ENCODE measurements around the gene RBM45. TPM values are rescaled to one million over a fixed set of nuclear protein-coding genes. Genes with fewer than 3 reads are reported as not detected.
A peak's percentile ranks its signal among the peaks of the same experiment; 100 is the strongest.
"Not testable (repeated sequence)": the region's sequence is repeated elsewhere in the genome, so short reads cannot be mapped to it uniquely, and the experiment has no call there.

The RBM45 gene, protein sequence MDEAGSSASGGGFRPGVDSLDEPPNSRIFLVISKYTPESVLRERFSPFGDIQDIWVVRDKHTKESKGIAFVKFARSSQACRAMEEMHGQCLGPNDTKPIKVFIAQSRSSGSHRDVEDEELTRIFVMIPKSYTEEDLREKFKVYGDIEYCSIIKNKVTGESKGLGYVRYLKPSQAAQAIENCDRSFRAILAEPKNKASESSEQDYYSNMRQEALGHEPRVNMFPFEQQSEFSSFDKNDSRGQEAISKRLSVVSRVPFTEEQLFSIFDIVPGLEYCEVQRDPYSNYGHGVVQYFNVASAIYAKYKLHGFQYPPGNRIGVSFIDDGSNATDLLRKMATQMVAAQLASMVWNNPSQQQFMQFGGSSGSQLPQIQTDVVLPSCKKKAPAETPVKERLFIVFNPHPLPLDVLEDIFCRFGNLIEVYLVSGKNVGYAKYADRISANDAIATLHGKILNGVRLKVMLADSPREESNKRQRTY
- 19.0 and 19.5 TPM in 2 replicates for total RNA-seq (2014; rRNA removed; shearing (Covaris generic))

DNA sequence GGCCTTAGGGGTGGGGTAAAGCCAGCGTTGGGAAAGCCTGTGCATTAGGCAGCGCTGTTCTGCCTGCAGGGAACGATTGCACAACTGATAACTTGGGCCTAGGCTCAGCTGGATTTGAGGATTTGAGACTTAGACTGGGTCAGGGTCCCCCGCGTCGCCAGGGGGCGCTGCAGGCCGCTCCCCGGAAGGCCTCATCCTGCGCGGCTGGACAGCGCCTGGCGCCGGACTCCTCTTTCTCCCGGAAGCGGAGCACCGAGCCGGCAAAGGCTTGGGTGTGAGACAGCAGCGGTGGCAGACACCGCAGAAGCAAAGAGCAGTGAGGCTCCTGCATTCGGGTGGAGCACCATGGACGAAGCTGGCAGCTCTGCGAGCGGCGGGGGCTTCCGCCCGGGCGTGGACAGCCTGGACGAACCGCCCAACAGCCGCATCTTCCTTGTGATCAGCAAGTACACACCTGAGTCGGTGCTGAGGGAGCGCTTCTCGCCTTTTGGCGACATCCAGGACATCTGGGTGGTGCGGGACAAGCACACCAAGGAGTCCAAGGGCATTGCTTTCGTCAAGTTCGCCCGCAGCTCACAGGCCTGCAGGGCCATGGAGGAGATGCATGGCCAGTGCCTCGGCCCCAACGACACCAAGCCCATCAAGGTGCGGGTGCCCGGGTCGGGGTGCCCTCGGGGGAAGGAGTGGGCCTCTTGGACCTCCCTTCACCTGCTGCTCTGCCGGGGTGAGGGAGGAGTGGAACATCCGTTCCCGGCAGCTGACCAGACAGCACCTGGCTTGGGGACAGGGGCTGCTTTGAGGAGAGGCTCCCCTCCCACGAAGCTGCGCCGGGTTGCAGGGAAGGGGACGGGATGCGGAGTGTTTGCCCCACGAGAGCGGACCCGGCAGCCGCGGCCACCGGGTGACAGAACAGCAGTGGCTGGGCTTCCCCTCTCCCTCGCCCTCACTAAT lies at the start of gene RBM45:
RBM45 (plus strand) TSS at position 236 of the 951 bp plus-strand sequence; CDS start at position 346, 110 bp downstream.
- peak; percentile 92 for DNase-seq (ENCODE audit: low read depth)

DNA sequence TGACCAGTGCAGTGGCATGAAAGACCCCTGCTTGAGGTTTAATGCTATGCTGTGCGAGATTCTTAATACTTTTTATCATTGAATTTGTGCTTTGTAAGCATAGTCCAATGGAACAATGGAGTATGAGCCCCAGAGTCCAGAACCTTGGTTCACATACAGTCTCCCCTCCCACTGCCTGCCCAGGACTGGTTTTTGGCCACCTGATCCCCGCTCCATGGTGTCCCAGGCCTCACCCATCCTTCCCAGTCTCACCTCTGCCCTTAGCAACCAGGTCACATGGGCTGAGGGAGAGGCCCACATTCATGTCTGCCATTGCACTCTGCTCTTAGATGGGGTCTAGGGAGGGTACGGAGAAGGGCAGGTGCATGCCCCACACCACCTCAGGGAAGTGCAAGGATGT lies 45.9 kb upstream of the RBM45 start:
- DNase-seq (ENCODE audit: low read depth), result no peak

DNA sequence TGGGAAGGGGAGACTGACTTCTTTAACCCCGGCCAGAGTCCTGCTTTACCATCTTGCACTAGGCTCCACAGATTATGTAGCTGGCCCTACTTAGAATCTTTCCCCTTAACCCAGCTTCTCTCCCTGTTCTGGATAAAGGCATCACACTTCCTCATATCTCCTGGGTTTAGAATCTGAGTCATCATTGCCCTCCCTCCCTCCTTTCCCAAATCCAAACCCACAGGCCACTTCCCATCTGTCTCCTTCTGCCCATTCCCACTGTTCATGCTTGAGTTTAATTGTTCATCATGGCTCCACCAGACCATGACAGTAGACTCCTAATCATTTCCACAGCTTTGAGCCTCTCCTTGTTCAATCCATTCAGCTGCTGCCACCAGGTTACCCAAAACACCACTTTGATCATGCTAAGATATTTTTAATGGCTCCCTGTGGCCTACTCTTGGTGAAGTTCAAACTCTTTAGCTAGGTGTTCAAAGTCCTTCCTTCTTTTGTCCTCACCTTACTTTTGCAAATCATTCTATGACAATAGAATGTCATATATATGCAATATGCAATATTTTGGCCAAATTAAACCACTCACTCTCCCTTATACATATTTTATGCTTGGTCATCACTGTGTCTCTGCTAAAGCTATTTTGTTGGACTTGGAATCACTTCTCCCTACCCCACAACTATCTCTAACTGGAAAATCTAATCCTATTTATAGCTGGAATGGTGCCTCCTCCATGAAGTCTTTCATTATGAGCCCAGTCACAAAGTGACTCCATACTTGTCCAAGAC lies 45.2 kb upstream of the RBM45 start:
- DNase-seq (ENCODE audit: low read depth), result peak; percentile 27

DNA sequence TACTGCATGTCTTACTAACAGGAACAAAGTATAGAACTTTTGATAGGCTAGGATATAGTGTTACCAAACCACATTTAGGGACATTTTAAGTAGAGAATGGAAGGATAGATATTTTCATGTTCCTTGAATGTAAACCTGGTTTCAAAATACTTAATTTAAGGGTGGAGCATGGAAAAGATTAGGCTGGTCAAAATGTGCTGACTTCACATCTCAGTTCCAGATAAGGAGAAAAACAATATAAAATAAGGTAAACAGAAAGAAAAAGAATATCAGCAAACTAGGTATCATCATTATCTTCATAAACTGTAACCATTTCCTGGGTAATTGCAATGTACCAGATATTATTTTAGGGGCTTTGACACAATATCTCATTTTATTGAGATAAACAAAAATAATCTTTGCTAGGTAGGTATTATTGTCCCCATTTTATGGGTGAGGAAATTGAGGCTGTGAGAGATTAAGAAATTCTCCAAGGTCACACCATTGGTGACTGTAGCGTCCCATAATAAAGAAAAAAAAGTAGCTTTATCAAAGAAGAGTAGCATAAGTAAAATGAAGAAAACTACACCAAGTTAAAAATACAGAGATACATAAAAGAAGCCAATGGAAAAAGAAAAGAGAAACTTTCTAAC lies 43.3 kb upstream of the RBM45 start:
- no peak for DNase-seq (ENCODE audit: low read depth)

DNA sequence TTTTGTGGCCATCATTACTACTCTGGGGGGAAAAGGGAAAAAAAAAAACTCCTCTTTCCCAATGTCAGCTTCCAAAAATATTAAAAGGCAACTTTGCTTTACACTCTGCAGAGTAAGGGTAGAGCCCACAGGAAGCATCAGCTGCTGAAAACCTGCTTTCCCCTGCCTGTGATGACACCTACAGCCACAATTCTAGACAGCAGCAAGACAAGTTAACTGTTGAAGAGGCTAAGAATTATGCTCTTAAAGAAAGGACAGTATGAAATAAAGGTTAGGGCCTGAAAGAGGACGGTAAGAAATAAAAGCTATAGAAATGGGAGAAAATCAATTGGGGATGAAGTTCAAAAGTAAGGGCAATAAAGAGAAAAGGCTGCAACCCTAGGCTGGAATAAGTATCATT lies 42.7 kb upstream of the RBM45 start:
- no peak for DNase-seq (ENCODE audit: low read depth)

DNA sequence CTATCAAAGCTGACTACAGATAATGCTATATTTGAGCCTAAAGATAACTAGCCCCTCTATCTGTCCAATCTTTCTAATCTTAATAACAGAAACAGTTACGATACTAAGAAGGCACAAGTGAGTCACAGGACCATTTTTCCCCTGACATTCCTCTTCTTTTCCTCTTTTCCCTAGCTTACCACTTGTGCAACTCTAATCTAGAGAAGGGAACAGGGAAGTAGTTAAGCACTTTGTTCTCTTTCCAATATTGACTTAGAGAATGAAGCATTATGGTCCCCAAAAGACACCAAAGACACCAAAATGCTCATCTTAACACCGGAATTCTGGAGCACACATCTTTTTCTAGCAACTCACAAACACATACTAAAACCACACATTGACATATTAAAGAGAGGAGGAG lies 41.4 kb upstream of the RBM45 start:
- DNase-seq (ENCODE audit: low read depth), result no peak

DNA sequence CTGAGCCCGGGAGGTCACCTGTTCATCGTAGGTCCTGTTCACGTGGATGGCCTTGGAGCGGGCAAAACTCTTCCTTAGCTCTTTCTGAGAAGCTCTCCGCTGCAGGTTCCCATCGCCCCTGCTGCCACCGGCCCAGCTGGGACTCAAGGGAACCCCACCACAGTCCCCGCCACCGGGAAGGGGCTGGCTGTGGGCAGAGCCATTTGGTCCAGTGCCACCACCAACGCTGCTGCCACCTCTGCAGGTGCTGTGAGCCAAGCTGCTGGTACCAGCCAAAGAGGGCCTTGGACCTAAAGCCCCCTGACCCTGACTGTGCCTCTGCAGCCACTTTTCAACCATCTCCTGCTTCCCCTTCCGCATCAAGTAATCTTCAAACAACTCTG lies 40.2 kb upstream of the RBM45 start:
- DNase-seq (ENCODE audit: low read depth), result no peak

DNA sequence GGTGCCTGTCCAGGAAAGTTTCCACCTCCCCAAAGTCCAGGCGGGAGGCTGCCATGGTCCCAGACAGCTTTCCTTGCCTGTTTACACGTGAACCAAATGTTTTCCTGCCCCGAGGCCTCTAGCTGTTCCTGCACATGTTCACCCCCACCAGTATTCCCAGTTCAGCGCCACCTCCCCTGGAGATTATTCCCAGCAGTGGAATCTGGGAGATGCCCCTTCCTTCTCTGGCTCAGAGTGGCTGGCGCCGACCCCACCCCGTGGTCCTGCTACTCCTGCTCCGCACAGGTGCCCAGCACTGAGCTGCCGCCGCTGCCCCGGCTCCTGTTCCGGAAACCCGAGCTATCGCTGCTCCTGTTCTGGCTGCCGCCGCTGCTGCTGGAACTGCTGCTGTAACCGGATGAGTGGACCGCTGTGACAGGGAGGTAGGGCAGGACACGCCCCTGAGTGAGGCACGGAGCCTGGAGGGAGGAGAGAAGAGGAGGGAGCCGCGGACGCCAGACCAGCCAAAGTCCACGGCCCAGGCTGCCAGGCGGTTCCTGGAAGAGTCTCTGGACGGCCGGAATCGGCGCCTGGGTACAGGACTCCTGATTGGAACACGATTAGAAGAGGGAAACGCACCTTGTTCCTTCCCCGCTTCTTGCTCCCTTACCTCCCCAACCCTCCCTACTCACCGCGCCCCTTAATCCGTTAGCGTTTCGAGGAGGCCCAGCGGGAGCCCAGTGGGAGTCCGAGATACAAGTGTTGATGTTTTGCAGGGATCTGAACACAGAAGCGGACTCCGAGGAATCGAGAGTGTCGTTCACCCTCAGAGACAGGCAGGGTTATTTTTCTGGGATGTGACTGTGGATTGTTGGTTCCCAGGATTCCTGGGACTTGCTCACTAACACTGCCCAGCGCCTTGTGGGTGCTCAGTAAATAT lies 39.6 kb upstream of the RBM45 start, which contains the start of gene PDE11A:
PDE11A (minus strand) TSS at position 395 of the 919 bp plus-strand sequence; CDS start at position 55, 340 bp downstream.
- DNase-seq (ENCODE audit: low read depth), result peak; percentile 93

DNA sequence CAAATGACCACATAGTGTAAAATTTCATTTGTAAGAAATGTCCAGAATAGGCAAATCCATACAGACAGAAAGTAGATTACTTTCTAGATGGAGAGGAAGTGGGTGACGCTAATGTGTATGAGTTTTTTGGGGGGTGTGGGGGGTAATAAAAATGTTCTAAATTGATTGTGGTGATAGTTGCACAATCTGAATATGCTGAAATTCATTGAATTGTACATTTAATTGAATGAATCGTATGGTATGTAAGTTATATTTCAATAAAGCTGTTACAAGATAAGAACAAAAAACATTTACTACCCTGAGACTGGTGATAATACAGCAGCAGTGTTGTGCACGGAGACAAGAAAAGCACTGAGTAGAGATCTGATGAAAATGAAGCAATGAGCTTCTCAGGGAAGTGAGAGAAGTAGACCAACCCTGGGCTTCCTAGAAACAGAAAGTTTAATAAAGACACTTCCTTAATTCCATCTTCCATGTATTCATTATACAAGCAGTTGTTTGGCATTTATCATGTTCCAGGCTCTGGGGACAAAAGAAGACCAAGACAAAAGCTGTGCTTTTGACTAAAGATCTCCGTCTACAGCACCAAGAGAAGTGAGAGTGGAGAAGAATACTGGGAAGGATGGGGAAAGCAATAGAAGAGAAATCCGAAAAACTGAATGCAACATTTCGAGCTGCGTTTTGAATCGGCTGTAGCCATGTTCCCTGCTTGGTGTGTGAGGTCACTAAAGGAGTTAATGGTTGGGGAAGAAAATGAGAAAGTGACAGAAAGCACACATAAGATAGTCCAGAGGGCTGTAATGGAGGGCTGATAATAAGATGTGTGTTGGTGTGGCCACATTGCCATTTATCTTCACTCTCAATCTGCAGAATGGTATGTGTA lies 37.9 kb upstream of the RBM45 start:
- peak; percentile 34 for DNase-seq (ENCODE audit: low read depth)

DNA sequence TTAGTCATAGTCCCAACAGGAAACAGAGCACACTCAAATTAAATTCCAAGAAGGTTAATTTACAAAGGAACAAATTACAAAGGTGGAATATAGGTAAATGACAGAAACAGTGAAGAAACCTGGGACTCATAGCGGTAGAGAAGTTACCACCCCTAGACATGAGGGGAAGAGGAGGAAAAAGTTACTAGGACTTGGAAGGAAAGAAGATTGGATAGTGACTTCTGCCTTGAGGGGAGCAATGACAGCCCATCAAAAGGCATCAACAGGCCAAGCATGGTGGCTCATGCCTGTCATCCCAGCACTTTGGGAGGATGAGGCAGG lies 37.3 kb upstream of the RBM45 start:
- DNase-seq (ENCODE audit: low read depth), result no peak

DNA sequence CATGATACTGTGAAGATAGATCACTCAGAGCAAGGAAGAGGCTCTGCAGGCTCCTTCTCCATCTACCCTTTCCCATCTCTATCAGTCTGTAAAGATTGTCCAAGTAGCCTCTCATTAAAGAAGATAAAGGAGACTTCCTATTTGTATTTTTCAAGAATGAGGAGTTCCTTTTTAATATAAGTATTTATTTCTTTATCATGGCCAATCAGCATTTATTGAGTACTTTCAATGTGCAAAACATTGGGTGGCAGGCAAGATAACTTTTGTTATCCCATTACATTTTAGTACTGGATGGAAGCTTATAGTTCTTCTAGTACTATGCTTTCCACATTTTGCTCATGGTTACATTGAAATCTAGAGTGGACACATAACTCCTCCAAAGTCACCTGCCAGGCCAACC lies 36.1 kb upstream of the RBM45 start:
- no peak for DNase-seq (ENCODE audit: low read depth)

DNA sequence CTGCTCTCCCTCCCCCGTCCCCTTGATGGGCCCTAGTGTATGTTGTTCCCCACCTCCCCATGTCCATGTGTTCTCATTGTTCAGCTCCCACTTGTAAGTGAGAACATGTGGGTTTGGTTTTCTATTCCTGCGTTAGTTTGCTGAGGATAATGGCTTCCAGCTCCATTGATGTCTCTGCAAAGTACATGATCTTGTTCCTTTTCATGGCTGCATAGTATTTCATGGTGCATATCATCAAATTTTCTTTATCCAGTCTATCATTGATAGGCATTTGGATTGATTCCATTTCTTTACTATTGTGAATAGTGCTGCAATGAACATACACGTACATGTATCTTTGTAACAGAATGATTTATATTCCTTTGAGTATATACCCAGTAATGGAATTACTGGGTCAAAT lies 33.0 kb upstream of the RBM45 start:
- not testable (repeated sequence) for DNase-seq (ENCODE audit: low read depth)

DNA sequence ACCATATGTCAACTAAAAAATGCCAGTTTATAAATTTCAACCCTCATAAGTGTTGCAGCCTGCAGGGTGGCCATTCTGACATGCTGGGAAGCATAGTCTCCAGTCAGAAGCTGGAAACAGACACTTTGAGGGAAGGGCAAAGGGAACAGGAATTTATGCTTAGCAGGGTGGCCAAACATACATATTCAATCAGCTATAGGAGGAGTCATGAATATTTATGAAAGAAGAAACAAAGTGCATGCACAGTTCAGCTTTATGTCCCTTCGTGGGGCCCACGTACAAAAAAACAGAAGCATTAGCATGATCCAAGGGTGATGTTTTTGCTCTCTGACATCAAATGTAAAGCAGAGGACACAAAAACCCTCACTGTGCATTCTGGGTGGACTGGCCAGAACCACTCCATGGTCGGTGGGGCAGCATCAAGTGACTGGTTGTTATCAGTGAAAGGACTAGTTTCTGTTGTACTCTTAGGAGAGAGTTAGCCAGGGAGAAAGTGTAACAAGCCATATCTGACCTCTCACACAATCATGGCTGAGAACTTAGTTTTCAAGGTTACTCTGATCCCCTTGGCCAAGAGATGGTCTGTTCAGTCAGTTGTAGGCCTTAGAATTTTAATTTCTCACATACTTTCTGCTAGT lies 29.7 kb upstream of the RBM45 start:
- no peak for DNase-seq (ENCODE audit: low read depth)

DNA sequence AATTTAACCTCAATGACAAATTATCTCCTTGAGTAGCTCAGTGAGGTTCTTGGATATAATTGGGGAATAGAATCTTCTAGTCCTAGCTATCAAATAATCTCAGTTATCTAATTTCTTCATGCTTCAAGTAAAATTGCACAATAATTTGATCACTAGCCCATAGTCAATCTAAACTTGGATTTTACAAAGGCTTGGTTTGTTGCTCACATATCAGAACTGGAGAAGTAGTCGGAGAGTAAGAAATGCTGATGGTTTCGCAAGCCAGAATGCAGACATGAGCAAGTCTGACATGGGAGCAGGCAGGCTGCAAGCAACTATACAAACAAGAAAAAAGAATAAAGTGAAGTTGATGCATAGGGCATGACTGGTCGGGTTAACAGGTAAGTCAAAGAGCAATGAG lies 28.0 kb upstream of the RBM45 start:
- no peak for DNase-seq (ENCODE audit: low read depth)

DNA sequence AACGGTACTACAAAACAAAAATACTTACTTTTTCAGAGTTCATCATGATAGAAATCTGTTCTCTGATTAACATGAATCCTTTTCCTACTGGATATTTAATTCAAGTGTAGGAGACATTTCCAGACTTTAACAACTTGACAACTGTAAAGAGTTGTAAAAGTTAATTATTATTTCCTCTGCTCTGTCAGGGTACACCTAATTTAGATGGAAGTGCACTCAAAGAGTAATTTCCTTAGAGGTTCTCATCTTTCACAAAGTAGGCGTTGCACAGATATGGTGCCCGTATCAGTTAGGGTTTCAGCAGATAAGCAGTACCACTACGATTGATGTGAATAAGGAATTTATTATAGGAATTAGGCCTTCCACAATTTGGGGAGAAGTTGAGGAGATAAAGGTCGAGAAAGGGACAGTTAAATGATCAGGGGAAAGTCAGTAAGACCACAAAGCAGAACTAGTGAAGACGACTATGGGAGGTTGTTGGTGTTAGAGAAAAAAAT lies 23.4 kb upstream of the RBM45 start:
- no peak for DNase-seq (ENCODE audit: low read depth)

DNA sequence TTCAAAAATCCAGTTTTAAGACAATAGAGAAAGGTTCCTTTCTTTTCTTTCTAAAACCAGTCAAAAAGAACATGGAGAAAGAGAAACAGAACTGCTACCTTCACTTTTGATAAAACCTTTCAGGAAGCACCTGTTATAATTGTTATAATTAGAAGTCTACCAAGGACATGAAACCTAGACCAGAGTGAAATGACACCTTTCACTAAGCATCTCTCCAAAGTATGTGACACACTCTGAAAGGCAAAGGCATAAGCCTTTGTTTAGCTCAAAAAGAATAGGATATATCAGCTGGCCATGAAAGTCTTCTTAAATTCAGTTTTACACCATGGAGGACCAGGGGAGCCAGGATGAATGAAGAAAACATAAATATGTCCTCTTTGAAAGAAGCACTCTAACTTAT lies 18.8 kb upstream of the RBM45 start:
- no peak for DNase-seq (ENCODE audit: low read depth)

DNA sequence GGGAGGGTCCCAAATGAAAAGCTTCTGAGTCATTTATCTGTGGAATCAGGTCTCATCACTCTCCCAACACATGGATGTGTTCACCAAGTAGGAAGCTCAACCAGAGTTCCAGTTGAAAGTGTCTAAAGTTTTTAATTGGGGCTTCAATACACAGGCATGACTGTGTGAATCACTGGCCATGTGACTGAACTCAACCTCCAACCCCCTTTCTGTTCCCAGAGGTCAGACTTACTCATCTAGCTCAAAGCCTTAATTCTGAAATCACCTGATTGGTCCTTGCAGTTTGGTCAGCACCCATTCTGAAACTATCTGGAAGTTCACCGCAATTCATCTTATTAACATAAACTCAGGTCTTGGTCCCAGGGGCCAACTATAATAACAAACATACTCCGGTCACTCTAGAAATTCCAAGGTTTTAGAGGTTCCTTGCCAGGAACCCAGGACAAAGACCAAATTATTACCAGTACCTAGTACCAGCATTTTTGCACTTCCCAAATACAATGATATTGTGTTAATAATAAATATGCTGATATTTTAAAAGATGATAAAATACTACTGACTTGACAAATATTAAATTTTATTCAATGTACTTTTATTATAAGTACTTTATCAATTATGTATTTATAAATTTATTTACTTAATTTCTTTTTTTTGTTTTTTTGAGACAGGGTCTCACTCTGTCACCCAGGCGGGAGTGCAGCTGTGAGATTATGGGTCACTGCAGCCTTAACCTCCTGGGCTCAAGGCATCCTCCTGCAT lies 10.7 kb upstream of the RBM45 start:
- peak; percentile 21 for DNase-seq (ENCODE audit: low read depth)

DNA sequence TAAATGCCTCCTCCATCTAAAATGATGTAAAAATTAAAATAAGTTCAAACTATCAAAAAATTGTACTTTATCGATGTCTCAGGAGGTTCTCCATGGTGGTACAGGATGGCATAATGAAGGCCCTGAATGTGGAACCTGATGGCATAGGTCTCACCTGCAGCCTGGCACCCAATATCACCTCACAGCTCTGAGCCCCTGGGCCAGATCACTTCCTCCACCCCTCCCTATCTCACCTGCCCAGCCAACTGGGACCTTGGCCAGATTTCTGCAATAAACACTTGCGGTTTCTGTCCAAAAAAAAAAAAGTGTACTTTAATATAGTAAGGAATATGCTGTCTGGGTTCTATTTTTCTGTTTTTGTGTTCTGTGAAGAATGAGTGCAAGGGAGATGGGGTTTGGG lies 6.7 kb upstream of the RBM45 start:
- DNase-seq (ENCODE audit: low read depth), result no peak

Data from Daoy (cell line).